GM23248 (cell line): ENCODE measurements around the gene CCDC138.

Source experiments
- EZH2 ChIP-seq: fragments of 200-600 bp; sonication (generic); IDR thresholded peaks from 2 replicates; pipeline ENCODE4 v1.6.1; 2018; ENCODE audit warnings: antibody characterized with exemption, mild to moderate bottlenecking; ENCODE audit not compliant: insufficient read depth, poor library complexity, severe bottlenecking
- EZH2phosphoT487 ChIP-seq: fragments of 200-600 bp; sonication (generic); IDR thresholded peaks from 2 replicates; pipeline ENCODE4 v1.6.1; 2018; ENCODE audit warnings: antibody characterized with exemption, moderate library complexity, mild to moderate bottlenecking, low read depth; ENCODE audit not compliant: insufficient read depth

GRCh38 chr2:108904680-108905079 lies 118.1 kb downstream of the CCDC138 start:
- TF ChIP-seq EZH2 (no peak), EZH2phosphoT487 (no peak)
